A673 (cell line): ENCODE results near the gene VEGFB.

Source experiments
- CTCF ChIP-seq: fragments of 300-800, 200-600 bp; sonication (generic); conservative IDR thresholded peaks from 2 replicates; pipeline ENCODE4 v1.5.1; 2017; ENCODE audit warnings: low read depth, mild to moderate bottlenecking, antibody characterized with exemption, low read length, moderate library complexity, mixed read lengths
- EZH2 ChIP-seq: fragments of 200-600 bp; sonication (generic); IDR thresholded peaks from 2 replicates; pipeline ENCODE4 v1.6.1; 2017; ENCODE audit warnings: borderline replicate concordance, low read depth, mild to moderate bottlenecking, mixed read lengths, antibody characterized with exemption, low read length; ENCODE audit not compliant: poor library complexity, severe bottlenecking

DNA sequence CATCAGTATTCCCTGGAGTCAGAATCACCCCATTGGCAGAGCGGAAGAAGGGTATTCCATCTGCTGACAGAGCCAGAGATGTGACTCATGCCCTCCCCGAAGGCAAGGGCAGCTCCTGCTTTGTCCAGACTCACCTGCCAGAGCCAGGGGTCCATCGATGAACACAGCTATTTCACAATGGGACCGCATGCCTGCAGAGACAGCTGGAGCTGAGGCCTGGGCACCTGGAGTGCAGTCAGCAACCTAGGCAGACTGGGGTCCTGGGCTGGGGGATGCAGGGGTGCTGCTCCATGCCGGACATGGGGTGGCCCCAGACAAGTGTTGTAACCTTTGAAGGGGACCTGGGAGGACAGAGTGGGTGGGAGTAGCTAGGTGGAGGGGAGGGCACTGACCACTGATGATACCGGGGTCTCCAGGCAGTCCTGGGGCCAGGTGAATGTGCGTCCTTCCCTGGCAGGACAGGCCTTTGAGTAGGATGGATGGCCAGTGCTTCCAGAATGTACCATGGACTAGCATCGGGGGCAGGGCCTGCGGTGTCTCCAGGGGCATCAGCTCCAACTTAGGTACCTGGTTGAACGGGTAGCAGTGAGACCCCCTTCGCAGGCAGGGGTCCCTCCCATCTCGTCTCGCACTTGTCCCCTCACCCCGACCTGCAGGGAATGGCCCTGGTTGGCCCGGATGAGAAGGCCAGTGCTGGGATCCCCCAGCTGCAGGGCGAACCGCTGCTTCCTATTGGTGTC lies 10.1 kb upstream of the VEGFB start:
- TF ChIP-seq EZH2 (no peak), CTCF (no peak)
